LNCaP clone FGC (cell line): Measurements from ENCODE around the gene LMF2.

Source experiments
- DNase-seq: peaks from one replicate; pipeline ENCODE4 v3.0.0-alpha.2; 2011; ENCODE audit warnings: low read depth
- H3K4me3 ChIP-seq: 2 replicates; pipeline ENCODE4 v1.5.1; 2011; ENCODE audit warnings: mild to moderate bottlenecking, low read depth, low read length, control low read depth
- TF ChIP-seq, protein P1 (sequence below): IDR thresholded peaks from 2 replicates; pipeline ENCODE4 v1.5.1; 2012; ENCODE audit warnings: mild to moderate bottlenecking; ENCODE audit not compliant: control insufficient read depth, insufficient read depth; ENCODE audit errors: extremely low read depth

Gene LMF2

GRCh38 chr22:50548040-50548920 is 40.8 kb upstream of the LMF2 start:
- H3K4me3 ChIP-seq = no peak overlapping the region
- TF ChIP-seq, protein P1, sequence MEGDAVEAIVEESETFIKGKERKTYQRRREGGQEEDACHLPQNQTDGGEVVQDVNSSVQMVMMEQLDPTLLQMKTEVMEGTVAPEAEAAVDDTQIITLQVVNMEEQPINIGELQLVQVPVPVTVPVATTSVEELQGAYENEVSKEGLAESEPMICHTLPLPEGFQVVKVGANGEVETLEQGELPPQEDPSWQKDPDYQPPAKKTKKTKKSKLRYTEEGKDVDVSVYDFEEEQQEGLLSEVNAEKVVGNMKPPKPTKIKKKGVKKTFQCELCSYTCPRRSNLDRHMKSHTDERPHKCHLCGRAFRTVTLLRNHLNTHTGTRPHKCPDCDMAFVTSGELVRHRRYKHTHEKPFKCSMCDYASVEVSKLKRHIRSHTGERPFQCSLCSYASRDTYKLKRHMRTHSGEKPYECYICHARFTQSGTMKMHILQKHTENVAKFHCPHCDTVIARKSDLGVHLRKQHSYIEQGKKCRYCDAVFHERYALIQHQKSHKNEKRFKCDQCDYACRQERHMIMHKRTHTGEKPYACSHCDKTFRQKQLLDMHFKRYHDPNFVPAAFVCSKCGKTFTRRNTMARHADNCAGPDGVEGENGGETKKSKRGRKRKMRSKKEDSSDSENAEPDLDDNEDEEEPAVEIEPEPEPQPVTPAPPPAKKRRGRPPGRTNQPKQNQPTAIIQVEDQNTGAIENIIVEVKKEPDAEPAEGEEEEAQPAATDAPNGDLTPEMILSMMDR = no peak
- DNase-seq = no peak

GRCh38 chr22:50547263-50547985 is 39.9 kb upstream of the LMF2 start:
- no peak overlapping the region for H3K4me3 ChIP-seq
- no peak for DNase-seq
- TF ChIP-seq, protein P1 = no peak

DNA sequence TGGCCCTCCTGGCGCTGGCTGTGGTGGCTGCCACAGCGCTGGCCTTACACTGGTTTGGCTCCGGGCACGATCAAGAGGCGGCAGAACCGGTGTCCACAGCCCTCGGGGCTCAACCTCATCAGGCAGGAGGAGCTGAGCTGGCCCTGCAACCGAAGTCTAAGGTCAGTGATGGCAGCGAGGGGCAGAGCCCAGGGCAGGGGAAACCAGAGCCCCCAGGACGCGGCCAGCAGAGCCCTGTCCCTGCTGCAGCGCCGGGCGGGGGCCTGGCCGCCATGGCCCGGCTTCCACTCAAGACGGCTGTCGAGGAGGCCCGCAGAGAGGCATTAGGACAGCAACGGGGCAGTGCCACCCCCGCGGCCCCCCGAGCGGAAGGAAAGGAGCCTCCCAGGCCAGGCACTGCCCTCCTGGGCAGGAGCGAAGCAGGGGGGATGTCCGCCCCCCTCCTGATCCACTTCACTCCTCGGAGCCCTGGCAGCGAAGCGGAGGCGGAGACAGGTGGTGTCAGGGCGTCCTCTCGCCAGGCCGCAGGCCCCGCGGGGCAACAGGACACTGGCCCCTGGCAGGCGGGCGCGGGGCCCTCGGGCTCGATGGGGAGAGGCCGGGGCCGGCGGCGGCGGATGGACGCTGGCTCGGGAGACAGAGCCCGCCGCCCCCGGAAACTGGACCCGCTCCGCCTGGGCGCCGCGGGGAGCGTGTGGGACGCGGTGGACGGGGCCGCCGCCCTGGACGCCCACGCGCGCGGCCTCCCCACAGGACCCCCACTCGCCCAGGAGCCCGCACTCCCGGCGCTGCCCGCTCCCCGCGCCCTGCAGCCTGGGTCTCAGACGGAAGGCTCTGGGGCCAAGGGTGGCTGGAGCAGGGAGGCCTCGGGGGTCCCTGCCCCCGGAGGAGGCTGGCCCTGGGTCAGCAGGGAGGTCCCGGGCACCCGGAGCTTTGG is 39.1 kb upstream of the LMF2 start:
- DNase-seq = no peak
- TF ChIP-seq, protein P1 = no peak
- H3K4me3 ChIP-seq = no peak overlapping the region

- no peak within 1 kb of the TSS for H3K4me3 ChIP-seq
- TF ChIP-seq, protein P1 = no peak
- no peak for DNase-seq
Observed at GRCh38 chr22:50545522-50546325, 38.2 kb upstream of the LMF2 start, which contains the start of gene KLHDC7B. KLHDC7B (plus strand) TSS chr22:50545899; CDS start chr22:50546244, 345 bp downstream.

- TF ChIP-seq, protein P1 = no peak
- DNase-seq = no peak
- H3K4me3 ChIP-seq = no peak overlapping the region
Observed at GRCh38 chr22:50544746-50545253, 37.3 kb upstream of the LMF2 start.
